ENCODE data around the gene HOXD3.

The HOXD3 gene

GRCh38 chr2:176206136-176206535 lies 49.0 kb downstream of the HOXD3 start:
- no peak for DNase-seq (ENCODE audit: low read depth in 4 of 4, low spot score in 1 of 4)

DNA sequence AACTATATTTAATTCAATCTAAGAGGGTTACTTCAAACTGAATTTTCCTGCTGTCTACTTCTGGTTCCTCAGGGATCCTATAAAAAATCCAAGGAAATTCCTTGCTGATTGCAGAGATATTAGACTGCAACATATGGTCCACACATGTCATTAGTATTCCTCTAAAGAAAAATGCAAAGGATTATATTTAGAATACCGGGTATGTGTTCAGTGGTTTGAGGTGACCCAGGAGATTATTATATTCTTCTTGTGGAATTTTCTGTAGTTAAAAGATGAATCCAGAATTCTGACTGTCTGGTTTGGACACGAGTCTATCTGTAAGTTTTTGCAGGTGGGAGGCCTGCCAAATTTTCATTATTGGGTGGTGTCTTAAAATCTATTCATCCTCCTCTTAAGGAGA lies 49.6 kb downstream of the HOXD3 start:
- no peak for DNase-seq (ENCODE audit: low read depth in 4 of 4, low spot score in 1 of 4)

GRCh38 chr2:176211110-176211509 lies 54.0 kb downstream of the HOXD3 start:
- no peak for DNase-seq (ENCODE audit: low read depth in 4 of 4, low spot score in 1 of 4)

- no peak for DNase-seq (ENCODE audit: low read depth in 4 of 4, low spot score in 1 of 4)
These were observed 55.2 kb downstream of the HOXD3 start for GRCh38 chr2:176212276-176212675.

GRCh38 chr2:176213406-176213805 lies 56.3 kb downstream of the HOXD3 start:
- DNase-seq (ENCODE audit: low read depth in 4 of 4, low spot score in 1 of 4), result no peak
